Measurements from ENCODE around the gene TMA16. TPM values are rescaled to one million over a fixed set of nuclear protein-coding genes. Genes with fewer than 3 reads are reported as not detected.

Gene TMA16
- total RNA-seq, 4 donors from 2014 or later: 20.0 to 57.9 (median 23.9) TPM

DNA sequence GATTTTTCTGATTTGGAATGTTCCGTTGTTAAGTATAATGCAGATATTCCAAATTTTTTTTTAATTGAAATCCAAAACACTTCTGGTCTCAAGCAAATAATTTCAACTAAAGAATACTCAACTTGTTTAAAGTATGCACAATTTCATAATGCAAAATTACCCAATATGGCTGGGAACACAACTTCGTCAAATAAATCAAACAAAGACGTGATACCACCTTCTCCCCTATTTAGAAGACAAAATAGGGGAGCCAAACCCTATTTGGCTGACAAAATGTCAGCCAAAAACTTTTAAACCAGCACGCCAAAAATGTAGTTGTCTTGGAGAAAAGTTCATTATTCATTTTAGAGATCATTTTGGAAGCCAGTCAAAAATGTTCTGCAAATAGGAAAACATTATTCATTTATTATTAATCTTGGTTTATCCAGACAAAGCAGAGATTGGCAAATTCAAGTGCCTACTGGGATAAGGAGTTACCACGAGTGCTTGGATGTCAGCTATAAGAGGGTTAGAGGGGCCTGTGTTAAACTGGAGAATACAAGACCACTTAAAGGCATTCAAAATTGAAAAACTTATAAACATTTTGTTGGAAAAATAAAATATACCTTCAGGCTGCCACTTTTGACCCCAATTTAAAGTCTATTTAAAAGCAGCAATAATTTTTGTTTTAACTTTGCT lies 17.6 kb upstream of the TMA16 start:
- no peaks in the 10 kb centered on the region for H3K27me3 ChIP-seq
- TF ChIP-seq EP300 (IDR thresholded peaks at IDR 0.05) (no peak), POLR2AphosphoS5 (IDR thresholded peaks at IDR 0.05) (no peak), POLR2A (IDR thresholded peaks at IDR 0.05) (no peak)
- TF ChIP-seq, protein P1, sequence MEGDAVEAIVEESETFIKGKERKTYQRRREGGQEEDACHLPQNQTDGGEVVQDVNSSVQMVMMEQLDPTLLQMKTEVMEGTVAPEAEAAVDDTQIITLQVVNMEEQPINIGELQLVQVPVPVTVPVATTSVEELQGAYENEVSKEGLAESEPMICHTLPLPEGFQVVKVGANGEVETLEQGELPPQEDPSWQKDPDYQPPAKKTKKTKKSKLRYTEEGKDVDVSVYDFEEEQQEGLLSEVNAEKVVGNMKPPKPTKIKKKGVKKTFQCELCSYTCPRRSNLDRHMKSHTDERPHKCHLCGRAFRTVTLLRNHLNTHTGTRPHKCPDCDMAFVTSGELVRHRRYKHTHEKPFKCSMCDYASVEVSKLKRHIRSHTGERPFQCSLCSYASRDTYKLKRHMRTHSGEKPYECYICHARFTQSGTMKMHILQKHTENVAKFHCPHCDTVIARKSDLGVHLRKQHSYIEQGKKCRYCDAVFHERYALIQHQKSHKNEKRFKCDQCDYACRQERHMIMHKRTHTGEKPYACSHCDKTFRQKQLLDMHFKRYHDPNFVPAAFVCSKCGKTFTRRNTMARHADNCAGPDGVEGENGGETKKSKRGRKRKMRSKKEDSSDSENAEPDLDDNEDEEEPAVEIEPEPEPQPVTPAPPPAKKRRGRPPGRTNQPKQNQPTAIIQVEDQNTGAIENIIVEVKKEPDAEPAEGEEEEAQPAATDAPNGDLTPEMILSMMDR (IDR thresholded peaks at IDR 0.05): no peak
- H3K9me3 ChIP-seq: no peaks in the 10 kb centered on the region
- 68% methylated on average over 5 of the region's 5 CpGs for WGBS
- no peak for DNase-seq (ENCODE audit: low spot score in 2 of 2)
- no peak overlapping the region for H3K4me3 ChIP-seq
- no peaks in the 10 kb centered on the region for H3K36me3 ChIP-seq
- no peaks in the 10 kb centered on the region for H3K4me1 ChIP-seq
- no peak overlapping the region for H3K27ac ChIP-seq

DNA sequence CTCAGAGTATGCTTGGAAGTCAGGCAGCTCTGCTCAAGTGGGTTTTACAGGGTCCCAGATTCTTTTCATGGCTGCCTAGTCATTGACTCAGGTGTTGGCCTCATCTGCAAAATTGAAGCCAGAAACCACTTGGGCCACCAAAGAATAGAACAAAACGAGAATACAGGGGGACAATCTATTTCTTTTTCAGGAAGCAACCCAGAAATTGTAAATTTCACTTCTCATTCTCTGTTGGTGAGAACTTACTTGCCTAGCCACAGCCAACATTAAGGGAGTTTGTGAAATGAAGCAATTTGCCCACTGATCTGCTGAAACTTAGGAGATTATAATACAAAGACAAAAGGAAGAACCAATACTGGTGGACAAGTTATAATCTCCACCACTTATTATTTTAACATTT lies 12.3 kb upstream of the TMA16 start:
- no peak for DNase-seq (ENCODE audit: low spot score in 2 of 2)
- Histone ChIP-seq H3K4me3 (no peak overlapping the region), H3K36me3 (no peaks in the 10 kb centered on the region), H3K9me3 (no peaks in the 10 kb centered on the region), H3K4me1 (no peaks in the 10 kb centered on the region), H3K27me3 (no peaks in the 10 kb centered on the region), H3K27ac (no peak overlapping the region)
- TF ChIP-seq EP300 (IDR thresholded peaks at IDR 0.05) (no peak), POLR2A (IDR thresholded peaks at IDR 0.05) (no peak), POLR2AphosphoS5 (IDR thresholded peaks at IDR 0.05) (no peak)
- TF ChIP-seq, protein P1 (IDR thresholded peaks at IDR 0.05): no peak
- WGBS: 65% methylated on average over 1 of the region's 1 CpG

DNA sequence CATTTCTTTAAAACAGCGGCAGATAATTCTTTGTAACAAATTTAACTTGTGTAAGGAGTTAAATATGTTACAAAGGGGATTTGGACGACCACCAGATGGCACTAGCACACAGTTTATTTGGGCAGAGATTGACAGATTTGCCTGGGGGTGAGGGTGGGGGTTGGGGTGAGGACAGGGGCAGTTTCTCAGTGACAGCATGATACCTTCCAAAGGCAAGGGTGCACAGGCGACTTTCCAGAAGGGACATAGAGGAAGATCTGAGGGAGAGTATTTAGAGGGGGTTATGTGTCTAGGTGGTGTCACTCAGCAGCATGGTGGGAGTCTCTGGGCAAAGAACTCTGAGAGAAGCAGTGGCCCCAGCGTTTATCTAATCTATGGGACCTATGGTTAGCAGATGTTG lies 9.6 kb upstream of the TMA16 start:
- Histone ChIP-seq H3K27ac (no peak overlapping the region), H3K4me3 (no peak overlapping the region), H3K27me3 (no peaks in the 10 kb centered on the region), H3K9me3 (no peaks in the 10 kb centered on the region), H3K36me3 (no peaks in the 10 kb centered on the region), H3K4me1 (no peaks in the 10 kb centered on the region)
- WGBS: 22% methylated on average over 4 of the region's 4 CpGs
- DNase-seq (ENCODE audit: low spot score in 2 of 2): no peak
- no peak for TF ChIP-seq POLR2A (IDR thresholded peaks at IDR 0.05)
- TF ChIP-seq, protein P1 (IDR thresholded peaks at IDR 0.05): peak in 1 of 2 donors; percentile 15

DNA sequence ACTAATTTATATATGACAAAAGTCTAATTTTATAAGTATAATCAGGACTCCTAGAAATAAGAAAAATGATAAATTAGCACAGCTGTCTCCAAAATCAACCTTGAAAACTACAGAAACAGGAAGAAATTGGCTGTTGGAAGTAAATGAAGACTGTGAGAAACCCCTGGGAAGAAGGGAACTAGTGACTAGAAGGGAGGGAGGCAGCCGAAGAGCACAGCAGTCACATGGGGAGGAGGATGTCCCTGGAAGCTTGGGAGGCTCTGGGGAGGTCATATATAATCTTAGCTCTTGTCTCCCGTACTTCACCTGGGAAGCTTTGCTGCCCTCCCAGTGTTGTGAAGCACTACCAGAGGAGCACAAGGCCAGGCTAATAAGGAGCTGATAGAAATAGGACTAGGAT lies 8.9 kb upstream of the TMA16 start:
- no peaks in the 10 kb centered on the region for H3K9me3 ChIP-seq
- H3K4me1 ChIP-seq: no peaks in the 10 kb centered on the region
- DNase-seq (ENCODE audit: low spot score in 2 of 2): no peak
- H3K4me3 ChIP-seq: no peak overlapping the region
- H3K36me3 ChIP-seq: no peaks in the 10 kb centered on the region
- 80% methylated on average over 2 of the region's 2 CpGs for WGBS
- no peak overlapping the region for H3K27ac ChIP-seq
- TF ChIP-seq EP300 (IDR thresholded peaks at IDR 0.05) (no peak), POLR2AphosphoS5 (IDR thresholded peaks at IDR 0.05) (no peak), POLR2A (IDR thresholded peaks at IDR 0.05) (no peak)
- TF ChIP-seq, protein P1 (IDR thresholded peaks at IDR 0.05): no peak
- H3K27me3 ChIP-seq: no peaks in the 10 kb centered on the region

DNA sequence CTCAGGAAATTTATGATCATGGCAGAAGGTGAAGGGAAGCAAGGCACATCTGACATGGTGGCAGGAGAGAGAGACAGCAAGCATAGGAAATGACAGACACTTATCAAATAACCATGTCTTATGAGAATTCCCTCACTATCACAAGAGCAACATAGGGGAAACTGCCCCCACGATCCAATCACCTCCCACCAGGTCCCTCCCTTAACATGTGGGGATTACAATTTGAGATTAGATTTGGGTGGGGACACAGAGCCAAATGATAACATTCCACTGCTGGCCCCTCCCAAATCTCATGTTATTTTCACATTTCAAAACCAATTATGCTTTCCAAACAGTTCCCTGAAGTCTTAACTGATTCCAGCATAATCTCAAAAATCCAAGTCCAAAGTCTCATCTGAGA lies 8.2 kb upstream of the TMA16 start:
- Histone ChIP-seq H3K4me3 (no peak overlapping the region), H3K36me3 (no peaks in the 10 kb centered on the region), H3K27ac (no peak overlapping the region), H3K4me1 (no peaks in the 10 kb centered on the region), H3K27me3 (no peaks in the 10 kb centered on the region), H3K9me3 (no peaks in the 10 kb centered on the region)
- TF ChIP-seq, protein P1 (IDR thresholded peaks at IDR 0.05): no peak
- TF ChIP-seq POLR2A (IDR thresholded peaks at IDR 0.05) (no peak), EP300 (IDR thresholded peaks at IDR 0.05) (no peak), POLR2AphosphoS5 (IDR thresholded peaks at IDR 0.05) (no peak)
- WGBS: 27% methylated on average over 1 of the region's 1 CpG
- DNase-seq (ENCODE audit: low spot score in 2 of 2): no peak
